H9 (cell line): Measurements from ENCODE around the gene KCTD16. TPM values are rescaled to one million over a fixed set of nuclear protein-coding genes. Genes with fewer than 3 reads are reported as not detected.

ENCODE experiments used
- DNase-seq: peaks from one replicate; pipeline ENCODE4 v3.0.0-alpha.2; 2017
- H2AFZ ChIP-seq: one replicate; pipeline ENCODE4 v1.6.1; 2013; ENCODE audit warnings: mild to moderate bottlenecking, low read length, control low read depth, moderate library complexity
- H2AK5ac ChIP-seq: 2 replicates; pipeline ENCODE4 v1.6.1; 2013; ENCODE audit warnings: low read length, control low read depth, mixed read lengths; ENCODE audit not compliant: insufficient read length
- H2BK120ac ChIP-seq: one replicate; pipeline ENCODE4 v1.6.1; 2013; ENCODE audit warnings: low read depth, mild to moderate bottlenecking, low read length, control low read depth, inconsistent platforms; ENCODE audit not compliant: poor library complexity, severe bottlenecking
- H2BK12ac ChIP-seq: 2 replicates; pipeline ENCODE4 v1.6.1; 2013; ENCODE audit warnings: low read length, control low read depth, mixed read lengths, low read depth; ENCODE audit not compliant: insufficient read length
- H2BK15ac ChIP-seq: 2 replicates; pipeline ENCODE4 v1.6.1; 2013; ENCODE audit warnings: low read depth, low read length, control low read depth
- H2BK20ac ChIP-seq: one replicate; pipeline ENCODE4 v1.6.1; 2013; ENCODE audit warnings: low read depth, mild to moderate bottlenecking, low read length, control low read depth, inconsistent platforms; ENCODE audit not compliant: poor library complexity, severe bottlenecking
- H2BK5ac ChIP-seq: 2 replicates; pipeline ENCODE4 v1.6.1; 2013; ENCODE audit warnings: low read length, control low read depth, mixed read lengths; ENCODE audit not compliant: insufficient read length
- H3K14ac ChIP-seq: 2 replicates; pipeline ENCODE4 v1.6.1; 2013; ENCODE audit warnings: low read length, control low read depth; ENCODE audit not compliant: insufficient read depth
- H3K18ac ChIP-seq: 2 replicates; pipeline ENCODE4 v1.6.1; 2013; ENCODE audit warnings: low read depth, mild to moderate bottlenecking, mixed read lengths, low read length, control low read depth; ENCODE audit not compliant: insufficient read length
- H3K23ac ChIP-seq: 2 replicates; pipeline ENCODE4 v1.6.1; 2013; ENCODE audit warnings: low read length, control low read depth, mixed read lengths, low read depth; ENCODE audit not compliant: insufficient read length
- H3K23me2 ChIP-seq: 2 replicates; pipeline ENCODE4 v1.6.1; 2013; ENCODE audit warnings: low read depth, mild to moderate bottlenecking, mixed read lengths, low read length, control low read depth; ENCODE audit not compliant: insufficient read length, poor library complexity, severe bottlenecking
- H3K27ac ChIP-seq: 2 replicates; pipeline ENCODE4 v1.5.1; 2013; ENCODE audit warnings: low read length, control low read depth, mixed read lengths, low read depth; ENCODE audit not compliant: insufficient read length
- H3K27me3 ChIP-seq: 2 replicates; pipeline ENCODE4 v1.6.1; 2013; ENCODE audit warnings: low read length, control low read depth, inconsistent platforms; ENCODE audit not compliant: insufficient read depth
- H3K4ac ChIP-seq: 2 replicates; pipeline ENCODE4 v1.6.1; 2013; ENCODE audit warnings: low read depth, mild to moderate bottlenecking, control low read depth, inconsistent platforms, low read length, moderate library complexity
- H3K4me1 ChIP-seq: 2 replicates; pipeline ENCODE4 v1.6.1; 2013; ENCODE audit warnings: low read length, control low read depth, inconsistent platforms; ENCODE audit not compliant: insufficient read depth
- H3K4me2 ChIP-seq: 2 replicates; pipeline ENCODE4 v1.6.1; 2013; ENCODE audit warnings: low read length, control low read depth, mixed read lengths; ENCODE audit not compliant: insufficient read length, insufficient read depth
- H3K56ac ChIP-seq: 2 replicates; pipeline ENCODE4 v1.6.1; 2013; ENCODE audit warnings: low read depth, mild to moderate bottlenecking, mixed read lengths, low read length, control low read depth; ENCODE audit not compliant: insufficient read length
- H3K79me1 ChIP-seq: 2 replicates; pipeline ENCODE4 v1.6.1; 2013; ENCODE audit warnings: low read depth, mild to moderate bottlenecking, moderate library complexity, low read length, control low read depth, inconsistent platforms; ENCODE audit not compliant: insufficient read depth, poor library complexity, severe bottlenecking
- H3K79me2 ChIP-seq: 2 replicates; pipeline ENCODE4 v1.6.1; 2013; ENCODE audit warnings: low read length, control low read depth, inconsistent platforms; ENCODE audit not compliant: insufficient read depth
- H3K9ac ChIP-seq: 2 replicates; pipeline ENCODE4 v1.6.1; 2013; ENCODE audit warnings: low read length, control low read depth, mixed read lengths; ENCODE audit not compliant: insufficient read length; ENCODE audit errors: extremely low read depth
- H3K9me3 ChIP-seq: one replicate; pipeline ENCODE4 v1.6.1; 2013; ENCODE audit warnings: low read depth, low read length, inconsistent platforms; ENCODE audit not compliant: control insufficient read depth
- H3T11ph ChIP-seq: one replicate; pipeline ENCODE4 v1.6.1; 2013; ENCODE audit warnings: mild to moderate bottlenecking, low read length, control low read depth, inconsistent platforms
- H4K20me1 ChIP-seq: one replicate; pipeline ENCODE4 v1.6.1; 2013; ENCODE audit not compliant: control insufficient read depth, insufficient read length, insufficient read depth
- H4K5ac ChIP-seq: 2 replicates; pipeline ENCODE4 v1.6.1; 2013; ENCODE audit warnings: low read depth, mild to moderate bottlenecking, mixed read lengths, low read length, control low read depth; ENCODE audit not compliant: insufficient read length
- H4K8ac ChIP-seq: replicated peaks from 2 replicates; pipeline ENCODE4 v1.6.1; 2013; ENCODE audit warnings: low read length, control low read depth, mixed read lengths, low read depth; ENCODE audit not compliant: insufficient read length
- H4K91ac ChIP-seq: 2 replicates; pipeline ENCODE4 v1.6.1; 2013; ENCODE audit warnings: low read depth, mild to moderate bottlenecking, moderate library complexity, mixed read lengths, low read length, control low read depth; ENCODE audit not compliant: insufficient read length
- H3K27ac Mint-ChIP-seq, 3 experiments: 2 replicates in 2 of 3; 3 replicates in 1 of 3; pipeline ENCODE4 v1.8.0; 2020 to 2021; ENCODE audit warnings: mixed read lengths in 3 of 3, mild to moderate bottlenecking in 1 of 3, moderate library complexity in 1 of 3
- H3K27me3 Mint-ChIP-seq: 2 replicates; pipeline ENCODE4 v1.8.0; 2021; ENCODE audit warnings: low read depth, mild to moderate bottlenecking, moderate library complexity, mixed read lengths
- H3K36me3 Mint-ChIP-seq, 3 experiments: 2 replicates in 2 of 3; 3 replicates in 1 of 3; pipeline ENCODE4 v1.8.0; 2020 to 2021; ENCODE audit warnings: low read depth in 3 of 3, mixed read lengths in 3 of 3; ENCODE audit not compliant: insufficient read depth in 1 of 3
- H3K4me1 Mint-ChIP-seq, 2 experiments: 2 replicates each; pipeline ENCODE4 v1.8.0; 2020; ENCODE audit warnings: mixed read lengths in 2 of 2
- H3K4me3 Mint-ChIP-seq, 2 experiments: 2 replicates in 1 of 2; 3 replicates in 1 of 2; pipeline ENCODE4 v1.8.0; 2020 to 2021; ENCODE audit warnings: mild to moderate bottlenecking in 2 of 2, mixed read lengths in 2 of 2, moderate library complexity in 1 of 2
- H3K9me3 Mint-ChIP-seq, 2 experiments: 2 replicates in 1 of 2; 3 replicates in 1 of 2; pipeline ENCODE4 v1.8.0; 2020; ENCODE audit warnings: mild to moderate bottlenecking in 2 of 2, mixed read lengths in 2 of 2, moderate library complexity in 1 of 2
- CTCF ChIP-seq: fragments of 200-600 bp; sonication (generic); conservative IDR thresholded peaks from 3 replicates; pipeline ENCODE4 v1.8.0; 2021; ENCODE audit warnings: antibody characterized with exemption, mild to moderate bottlenecking
- WGBS: extraction: QIAGEN DNeasy Blood & Tissue Kit; methylation state at CpG from one replicate; pipeline ENCODE4 v1.1.7; 2013; ENCODE audit warnings: missing lambda C conversion rate, low lambda C conversion rate, mixed read lengths; ENCODE audit not compliant: insufficient read length; ENCODE audit errors: extremely low coverage; 5-methylcytosine and 5-hydroxymethylcytosine counted together
- total RNA-seq: library from RNA; stranded (reverse); gene quantifications from 2 replicates; pipeline ENCODE4 v1.2.1, GENCODE V29; 2021

Gene KCTD16
- total RNA-seq, 1 experiment from 2014 or later, result 0.09 TPM

- no peaks in the 10 kb centered on the region for H3K36me3 Mint-ChIP-seq
- Histone ChIP-seq H3K23me2 (no peaks in the 10 kb centered on the region), H3K9me3 (no peaks in the 10 kb centered on the region), H2BK20ac (no peak overlapping the region), H2AK5ac (no peak overlapping the region), H3K4me1 (no peaks in the 10 kb centered on the region), H3K79me2 (no peaks in the 10 kb centered on the region), H3K56ac (no peak overlapping the region), H3K27me3 (no peaks in the 10 kb centered on the region), H3K79me1 (no peaks in the 10 kb centered on the region), H2BK5ac (no peak overlapping the region), H2BK120ac (no peak overlapping the region), H3K27ac (no peak overlapping the region), H3K18ac (no peak overlapping the region), H4K20me1 (no peaks in the 10 kb centered on the region), H3K14ac (no peak overlapping the region), H3T11ph (no peak overlapping the region), H2BK15ac (no peak overlapping the region), H4K91ac (no peak overlapping the region), H2BK12ac (no peak overlapping the region), H3K4me2 (no peak overlapping the region), H3K4ac (no peak overlapping the region), H3K23ac (no peak overlapping the region), H3K9ac (no peak overlapping the region), H4K5ac (no peak overlapping the region), H2AFZ (peak overlapping the region; percentile 29), H4K8ac (no peak overlapping the region)
- no peaks in the 10 kb centered on the region; the same call in 1 of the 2 replicates for H3K27me3 Mint-ChIP-seq
- no peak overlapping the region for H3K4me3 Mint-ChIP-seq
- no peak overlapping the region for H3K27ac Mint-ChIP-seq
- no peaks in the 10 kb centered on the region for H3K4me1 Mint-ChIP-seq
- no CpG with 5 or more reads among the region's 4 CpGs for WGBS
- no peak for DNase-seq
- no peaks in the 10 kb centered on the region for H3K9me3 Mint-ChIP-seq
- no peak for TF ChIP-seq CTCF
Observed at GRCh38 chr5:144195448-144195847, 24.8 kb downstream of the KCTD16 start.
